LoVo (cell line): Measurements from ENCODE around the gene NCLN.
A peak's percentile ranks its signal among the peaks of the same experiment; 100 is the strongest.
"Not testable (repeated sequence)": the region's sequence is repeated elsewhere in the genome, so short reads cannot be mapped to it uniquely, and the experiment has no call there.

Experiments used
- DNase-seq: peaks from one replicate; pipeline ENCODE4 v3.0.0-alpha.2; 2016; ENCODE audit warnings: low spot score

Gene NCLN

DNA sequence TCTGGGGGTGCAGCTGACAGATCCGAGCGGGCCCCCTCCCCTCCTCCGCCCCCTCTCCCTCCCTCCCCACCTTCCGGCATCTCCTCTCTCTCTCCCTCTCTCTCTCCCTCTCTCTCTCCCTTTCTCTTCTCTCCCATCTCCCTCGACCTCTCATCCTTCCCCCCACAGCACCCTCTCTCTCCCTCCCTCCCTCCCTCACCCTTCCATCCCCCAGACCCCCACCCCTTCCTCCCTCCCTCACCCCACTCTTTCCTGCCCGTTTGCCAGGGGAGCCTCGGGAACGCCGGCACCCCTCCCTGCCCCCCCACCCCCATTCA, 39.4 kb downstream of the NCLN start:
- no peak for DNase-seq

DNA sequence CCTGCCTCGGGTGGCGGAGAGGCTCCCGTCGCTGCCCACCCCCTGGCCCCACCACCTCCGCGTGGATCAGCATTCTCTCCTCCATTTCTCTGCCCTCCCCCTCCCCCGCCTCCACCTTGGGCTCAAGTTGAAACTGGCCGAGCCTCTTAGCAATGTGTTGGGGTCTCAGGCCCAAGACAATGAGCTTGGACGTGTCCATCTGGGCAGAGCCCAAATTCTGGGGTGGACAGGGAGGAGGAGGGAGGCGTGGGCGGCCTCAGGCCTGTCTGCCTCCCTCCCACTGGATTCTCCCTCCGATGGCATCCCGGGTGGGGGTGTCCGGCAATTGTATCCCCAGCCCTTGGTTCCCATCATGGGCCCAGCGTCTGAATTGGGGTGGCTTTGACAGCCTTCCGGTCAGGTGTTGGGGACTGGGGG, 40.0 kb downstream of the NCLN start:
- DNase-seq = no peak

DNA sequence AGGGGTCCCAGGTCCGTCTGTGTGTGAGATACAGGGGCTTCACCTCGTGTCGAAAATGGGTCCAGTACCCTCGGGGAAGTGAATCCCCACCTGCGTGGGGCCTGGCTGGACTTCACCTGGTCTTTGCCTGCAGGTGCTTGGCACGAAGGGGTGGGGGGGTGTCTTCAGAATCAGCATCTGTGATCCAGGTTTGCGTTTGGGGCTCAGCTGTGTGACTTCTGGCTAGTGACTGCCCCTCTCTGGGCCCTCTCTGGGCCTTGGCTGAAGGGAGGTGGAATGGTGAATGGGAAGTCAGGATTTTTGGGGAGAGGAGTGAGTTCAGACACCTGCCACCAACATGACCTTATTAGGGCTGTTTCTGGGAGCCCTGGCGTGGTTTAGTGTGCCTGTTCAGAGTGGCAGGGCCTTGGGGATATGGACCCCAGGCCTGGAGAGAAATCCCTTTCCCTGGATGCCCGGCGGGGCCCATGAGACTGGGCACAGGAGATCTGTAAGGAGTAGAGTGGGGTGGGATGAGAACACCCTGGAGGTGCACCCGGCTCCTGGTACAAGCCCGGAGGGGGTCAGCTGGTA, 41.4 kb downstream of the NCLN start:
- DNase-seq = no peak

DNA sequence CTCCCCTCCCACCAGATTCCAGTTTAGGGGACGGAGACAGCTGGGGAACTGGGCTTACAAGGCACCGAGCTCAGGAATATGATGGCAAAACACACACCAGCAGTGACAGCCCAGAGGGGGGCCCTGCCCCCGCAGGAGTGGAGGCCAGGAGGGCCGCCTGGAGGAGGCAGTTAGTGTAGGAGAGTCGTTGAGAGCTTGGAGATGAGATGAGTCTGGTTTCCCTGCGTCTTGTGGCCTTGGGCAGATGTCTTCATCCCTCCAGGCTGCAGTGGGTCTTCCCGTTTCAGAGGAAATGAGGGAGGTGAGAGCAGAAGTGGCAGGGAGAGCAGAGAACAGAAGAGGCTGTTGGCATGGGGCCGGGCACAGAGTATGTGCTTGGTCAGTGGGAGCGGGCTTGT, 43.6 kb downstream of the NCLN start:
- DNase-seq = no peak

DNA sequence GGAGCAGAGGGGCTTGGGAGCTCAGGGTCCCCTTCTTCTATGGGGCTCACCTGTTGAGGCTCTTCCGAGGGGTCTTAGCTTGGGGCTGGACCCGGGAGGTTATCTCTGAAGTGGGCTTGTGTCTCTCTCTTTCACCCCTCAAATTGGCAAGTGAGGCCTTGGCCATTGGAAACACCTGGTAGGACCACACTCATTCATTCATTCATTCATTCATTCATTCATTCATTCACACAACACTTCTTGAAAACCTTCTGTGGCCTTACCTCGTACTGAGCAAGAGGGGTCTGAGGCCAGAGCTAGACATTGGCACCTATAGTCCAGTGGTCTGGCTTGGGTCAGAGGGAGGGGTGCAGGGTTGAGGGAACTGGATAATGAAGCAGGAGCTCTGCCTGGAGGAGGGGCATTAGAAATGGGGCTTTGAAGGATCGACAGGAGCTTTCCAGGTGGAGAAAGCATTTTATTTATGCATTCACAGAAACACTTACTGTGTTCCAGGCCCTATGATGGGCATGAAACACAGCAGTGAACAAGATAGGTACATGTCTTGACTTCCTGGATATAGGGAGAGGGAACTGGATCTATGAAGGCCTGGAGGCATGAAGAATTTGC, 44.3 kb downstream of the NCLN start:
- DNase-seq = no peak

DNA sequence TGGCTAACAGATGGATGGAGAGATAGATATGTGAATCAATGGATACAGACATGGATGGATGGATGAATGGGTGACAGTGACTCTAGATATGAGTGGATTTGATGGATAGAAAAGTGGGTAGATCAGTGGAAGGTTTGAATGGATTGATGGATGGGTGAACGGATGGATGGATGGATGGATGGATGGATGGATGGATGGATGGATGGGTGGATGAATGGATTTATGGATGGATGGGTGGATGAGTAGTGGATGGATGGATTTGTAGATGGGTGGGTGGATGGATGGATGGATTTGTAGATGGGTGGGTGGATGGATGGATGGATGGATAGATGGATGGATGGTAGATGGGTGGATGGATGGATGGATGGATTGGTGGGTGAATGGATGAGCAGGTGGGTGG, 45.6 kb downstream of the NCLN start:
- DNase-seq = no peak

DNA sequence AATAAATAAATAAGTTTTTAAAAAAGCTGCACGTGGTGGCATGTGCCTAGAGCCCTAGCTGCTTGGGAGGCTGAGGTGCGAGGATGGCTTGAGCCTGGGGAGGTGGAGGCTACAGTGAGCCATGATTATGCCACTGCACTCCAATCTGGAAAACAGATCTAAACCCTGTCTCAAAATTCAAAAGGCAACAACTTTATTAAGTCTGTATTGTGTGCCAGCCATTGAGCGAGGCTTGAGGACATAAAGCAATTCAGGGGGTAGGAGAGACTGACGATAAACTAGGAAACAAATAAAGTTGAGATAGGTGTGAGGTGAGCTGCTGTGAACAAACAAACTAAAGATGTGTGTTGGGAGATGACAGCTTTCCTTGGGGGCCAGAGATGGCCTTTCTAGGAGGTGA, 47.4 kb downstream of the NCLN start:
- no peak for DNase-seq

DNA sequence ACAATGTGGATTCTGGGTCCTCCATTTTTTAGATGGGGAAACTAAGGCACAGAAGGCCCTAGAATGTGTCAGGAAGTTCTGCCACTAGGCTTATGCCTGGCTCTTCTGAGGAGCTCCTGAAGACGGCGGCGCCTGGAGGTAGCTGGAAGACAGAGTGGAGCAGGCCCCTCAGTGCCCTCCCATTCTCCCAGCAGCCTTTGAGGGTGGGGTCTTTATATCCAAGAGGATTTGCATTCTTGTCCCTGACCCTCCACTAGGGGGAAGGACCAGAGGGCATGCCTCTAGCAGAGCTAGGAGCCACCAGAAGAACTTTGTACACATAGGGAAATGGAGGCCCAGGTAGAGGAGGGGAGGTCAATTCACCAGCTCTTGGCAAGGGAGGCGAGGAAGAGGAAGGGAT, 48.1 kb downstream of the NCLN start:
- DNase-seq = no peak

DNA sequence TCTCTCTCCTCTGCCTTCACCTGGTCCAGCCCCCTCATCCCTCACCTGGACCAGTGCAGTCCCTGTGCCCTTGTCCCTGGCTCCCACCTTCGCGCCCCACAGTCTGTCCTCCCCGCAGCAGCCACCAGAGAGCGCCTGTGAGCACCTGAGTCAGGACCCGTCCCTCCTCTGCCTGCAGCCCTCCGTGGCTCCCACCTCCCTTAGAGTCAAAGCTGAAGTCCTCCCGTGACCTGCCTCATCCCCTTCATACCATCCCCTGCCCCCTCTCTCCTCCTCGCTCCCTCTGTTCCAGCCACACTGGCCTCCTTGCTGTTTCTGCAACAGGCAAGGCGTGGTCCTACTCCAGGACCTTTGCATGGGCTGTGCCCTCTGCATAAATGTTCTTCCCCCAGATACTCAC, 49.1 kb downstream of the NCLN start:
- DNase-seq = no peak

DNA sequence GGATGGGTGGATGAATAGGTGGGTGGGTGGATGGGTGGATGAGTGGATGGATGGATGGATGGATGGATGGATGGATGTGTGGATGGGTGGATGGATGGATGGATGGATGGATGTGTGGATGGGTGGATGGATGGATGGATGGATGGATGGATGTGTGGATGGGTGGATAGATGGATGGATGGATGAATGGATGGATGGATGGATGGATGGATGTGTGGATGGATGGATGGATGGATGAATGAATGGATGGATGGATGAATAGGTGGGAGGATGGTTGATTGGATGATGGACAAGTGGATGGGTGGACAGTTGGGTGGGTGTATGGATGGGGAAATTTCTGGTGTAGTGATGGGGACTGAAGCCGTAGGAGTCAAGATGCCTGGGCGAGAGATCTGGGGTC, 49.9 kb downstream of the NCLN start:
- not testable (repeated sequence) for DNase-seq

DNA sequence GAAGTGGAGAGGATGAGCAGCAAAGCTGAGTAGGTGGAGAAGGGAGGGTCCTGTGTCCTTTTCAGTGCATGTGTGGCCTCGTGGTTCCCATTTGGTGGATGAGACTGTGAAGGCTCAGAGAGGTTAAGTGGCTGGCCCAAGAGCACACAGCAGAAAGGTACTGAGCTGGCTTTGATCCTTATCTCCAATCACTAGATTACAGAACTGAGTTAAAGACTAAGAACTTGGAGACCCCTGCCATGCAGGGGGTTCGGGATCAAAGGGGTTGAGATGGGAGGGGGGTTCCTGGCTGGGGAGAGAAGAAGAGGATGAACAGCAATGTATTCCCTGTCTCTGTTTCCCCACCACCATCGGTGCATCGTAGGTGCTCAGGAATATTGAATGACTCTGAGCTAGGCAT, 50.5 kb downstream of the NCLN start:
- no peak for DNase-seq

DNA sequence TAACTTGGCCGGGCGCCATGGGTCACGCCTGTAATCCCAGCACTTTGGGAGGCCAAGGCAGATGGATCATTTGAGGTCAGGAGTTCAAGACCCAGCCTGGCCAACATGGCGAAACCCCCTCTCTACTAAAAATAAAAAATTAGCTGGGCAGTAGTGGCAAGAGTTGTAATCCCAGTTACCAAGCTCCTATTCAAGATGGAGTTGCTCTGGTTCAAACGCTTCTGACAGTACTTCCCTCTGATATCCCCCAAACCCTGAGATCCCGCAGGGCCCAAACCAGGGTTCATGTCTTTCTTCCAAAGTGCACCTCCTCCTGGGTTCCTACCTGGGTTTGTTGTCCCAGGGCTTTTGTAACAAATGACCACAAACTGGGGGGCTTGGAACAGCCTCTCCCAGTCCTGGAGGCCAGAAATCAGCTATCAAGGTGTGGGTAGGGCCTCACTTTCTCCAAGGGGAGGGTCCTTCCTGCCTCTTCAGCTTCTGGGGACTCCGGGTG, 52.4 kb downstream of the NCLN start:
- no peak for DNase-seq

DNA sequence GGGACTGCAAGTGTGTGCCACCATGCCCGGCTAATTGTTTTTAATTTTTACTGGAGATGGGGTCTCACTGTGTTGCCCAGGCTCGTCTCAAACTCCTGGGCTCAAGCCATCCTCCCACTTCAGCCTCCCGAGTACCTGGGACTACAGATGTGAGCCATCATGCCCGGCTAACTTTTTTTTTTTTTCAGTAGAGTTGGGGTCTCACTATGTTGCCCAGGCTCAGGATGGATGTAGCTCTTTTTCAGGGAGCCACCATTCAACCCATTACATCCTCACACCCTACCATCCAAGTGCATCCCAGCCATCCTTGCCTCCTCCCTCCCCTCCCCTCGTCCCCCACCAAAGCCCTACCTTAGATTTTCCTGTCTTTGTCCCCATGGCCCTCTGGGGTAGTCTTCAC, 53.6 kb downstream of the NCLN start:
- no peak for DNase-seq

DNA sequence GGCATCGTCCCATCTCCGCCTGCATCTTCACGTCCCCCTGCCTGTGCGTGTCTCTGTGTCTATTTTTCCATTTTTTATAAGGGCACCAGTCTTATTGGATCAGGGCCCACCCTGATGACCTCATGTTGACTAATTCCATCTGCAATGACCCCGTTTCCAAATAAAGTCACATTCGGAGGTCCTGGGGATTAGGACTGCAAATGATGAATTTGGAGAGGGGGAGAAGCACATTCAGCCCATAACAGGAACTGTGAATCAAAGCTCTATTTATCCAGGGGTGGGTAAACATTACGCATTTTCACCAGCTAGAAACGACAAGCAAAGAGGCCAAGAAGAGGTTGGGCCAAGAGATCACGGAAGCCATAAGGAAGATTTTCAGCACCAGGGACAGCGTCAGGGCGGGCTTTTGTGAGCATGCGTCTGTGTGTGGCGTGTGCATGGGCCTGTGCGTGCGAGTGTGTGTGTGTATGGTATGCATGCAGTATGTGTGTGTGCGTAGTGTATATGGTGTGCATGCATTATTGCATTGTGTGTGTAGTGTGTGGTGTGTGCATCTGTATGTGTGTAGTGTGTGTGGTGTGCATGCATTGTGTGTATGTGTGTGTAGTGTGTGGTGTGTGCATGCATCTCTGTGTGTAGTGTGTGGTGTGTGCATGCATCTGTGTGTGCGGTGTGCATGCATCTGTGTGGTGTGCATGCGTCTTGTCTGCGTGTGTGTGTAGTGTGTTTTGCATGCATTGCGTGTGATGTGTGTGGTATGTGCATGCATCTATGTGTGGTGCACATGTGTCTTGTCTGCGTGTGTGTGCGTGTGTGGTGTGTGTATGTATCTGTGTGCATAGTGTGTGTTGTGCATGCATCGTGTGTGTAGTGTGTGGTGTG, 58.3 kb downstream of the NCLN start:
- peak; percentile 54 for DNase-seq

DNA sequence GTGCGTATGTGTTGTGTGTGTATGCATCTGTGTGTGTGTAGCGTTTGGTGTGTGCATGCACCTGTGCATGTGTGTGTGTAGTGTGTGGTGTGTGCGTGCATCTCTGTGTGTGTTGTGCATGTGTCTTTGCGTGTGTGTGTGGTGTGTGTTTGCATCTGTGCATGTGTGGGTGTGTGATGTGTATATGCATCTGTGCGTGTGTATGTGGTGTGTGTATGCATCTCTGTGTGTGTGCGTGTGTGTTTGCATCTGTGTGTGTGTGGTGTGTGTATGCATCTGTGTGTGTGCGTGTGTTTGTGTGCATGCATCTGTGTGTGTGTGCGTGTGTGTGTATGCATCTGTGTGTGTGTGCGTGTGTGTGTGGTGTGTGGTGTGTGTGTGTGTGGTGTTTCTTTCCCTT, 59.3 kb downstream of the NCLN start:
- DNase-seq = no peak

DNA sequence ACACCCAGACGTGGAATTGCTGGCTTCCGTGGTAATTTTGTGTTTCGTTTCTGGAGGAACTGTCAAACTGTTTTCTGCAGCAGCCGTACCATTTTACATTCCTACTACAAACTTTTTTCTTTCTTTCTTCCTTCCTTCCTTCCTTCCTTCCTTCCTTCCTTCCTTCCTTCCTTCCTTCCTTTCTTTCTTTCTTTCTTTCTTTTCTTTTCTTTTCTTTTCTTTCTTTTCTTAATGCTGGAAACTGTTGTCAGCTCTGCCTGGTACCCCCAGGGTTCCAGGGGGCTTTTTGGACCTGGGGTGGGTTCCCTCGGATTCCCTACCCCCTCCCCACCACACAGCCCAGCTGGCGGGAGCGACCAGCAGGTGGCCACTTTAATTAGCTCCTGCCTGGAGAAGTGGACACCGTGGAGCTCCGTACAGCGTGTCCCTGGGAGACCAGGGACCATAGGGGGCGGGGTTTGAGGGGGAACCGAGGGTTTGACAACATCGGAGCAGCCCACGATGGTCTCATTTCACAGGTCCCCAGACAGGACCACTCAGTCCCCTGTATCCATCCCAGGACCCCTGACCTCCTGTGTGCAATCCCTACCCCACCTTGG, 63.1 kb downstream of the NCLN start:
- DNase-seq = no peak

DNA sequence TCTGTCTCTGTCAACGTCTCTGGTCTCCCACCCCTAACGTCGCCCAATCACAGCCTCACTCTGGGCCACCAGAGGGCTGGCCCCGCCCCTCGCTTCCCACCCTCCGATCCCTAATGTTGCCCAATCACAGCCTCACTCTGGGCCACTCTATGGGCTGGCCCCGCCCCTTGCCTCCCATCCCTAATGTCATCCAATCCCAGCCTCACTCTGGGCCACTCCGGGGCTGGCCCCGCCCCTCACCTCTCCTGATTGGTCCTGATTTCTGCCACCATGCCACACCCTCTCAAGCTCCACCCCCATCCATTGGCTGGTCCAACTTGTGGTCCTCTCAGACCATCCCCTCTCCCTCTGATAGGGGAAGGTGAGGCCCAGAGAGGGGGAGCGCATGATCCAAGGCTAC, 63.7 kb downstream of the NCLN start:
- no peak for DNase-seq

DNA sequence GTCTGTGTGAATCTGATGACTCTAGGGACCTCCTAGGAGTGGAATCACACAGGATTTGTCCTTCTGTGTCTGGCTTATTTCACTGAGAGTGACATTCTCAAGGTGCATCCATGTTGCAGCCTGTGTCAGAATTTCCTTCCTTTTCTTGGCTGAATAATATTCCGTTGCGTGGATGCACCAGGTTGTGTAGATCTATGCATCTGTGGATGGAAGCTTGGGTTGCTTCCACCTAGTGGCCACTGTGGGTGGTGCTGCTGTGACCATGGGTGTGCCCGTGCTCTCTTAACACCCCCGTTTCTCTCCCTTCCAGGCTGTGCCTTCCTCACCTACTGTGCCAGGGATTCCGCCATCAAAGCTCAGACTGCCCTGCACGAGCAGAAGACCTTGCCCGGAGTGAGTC, 64.9 kb downstream of the NCLN start:
- peak; percentile 7 for DNase-seq

DNA sequence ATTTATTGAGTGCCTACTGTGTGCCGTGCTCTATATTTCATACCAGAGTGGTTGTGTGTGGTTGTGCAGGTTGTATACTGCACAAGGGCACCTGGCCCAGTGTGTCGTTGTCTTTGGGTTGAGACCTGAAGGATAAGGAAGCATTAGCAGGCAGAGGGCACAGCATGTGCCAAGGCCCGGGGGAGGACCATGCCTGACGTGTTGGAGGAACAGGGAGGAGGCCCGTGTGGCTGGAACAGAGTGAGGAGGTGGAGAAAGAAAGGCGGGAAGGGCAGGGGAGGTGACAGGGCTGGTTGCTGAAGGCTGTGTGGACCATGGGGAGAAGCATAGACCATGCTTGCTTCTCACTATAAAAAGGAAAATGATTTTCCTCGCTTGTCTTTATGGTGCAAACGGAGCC, 65.5 kb downstream of the NCLN start:
- DNase-seq = no peak

DNA sequence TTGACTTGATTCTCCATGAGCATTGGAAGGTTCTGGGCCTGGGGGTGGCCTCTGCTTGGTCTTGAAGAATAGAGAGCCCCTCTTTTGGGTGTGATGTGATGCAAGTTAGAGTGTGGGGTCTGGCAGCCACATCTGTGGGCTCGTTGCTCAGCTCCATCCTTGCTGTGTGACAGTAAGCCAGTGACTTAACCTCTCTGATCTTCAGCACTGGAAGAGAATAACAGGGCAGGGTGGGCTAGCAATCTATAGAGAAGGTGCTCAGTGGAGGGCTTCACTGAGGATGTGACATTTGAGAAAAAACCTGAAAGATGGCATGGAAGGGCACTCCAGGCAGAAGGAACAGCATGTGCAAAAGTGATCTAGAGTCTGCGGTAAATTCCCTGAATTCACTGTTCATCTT, 66.9 kb downstream of the NCLN start:
- no peak for DNase-seq

DNA sequence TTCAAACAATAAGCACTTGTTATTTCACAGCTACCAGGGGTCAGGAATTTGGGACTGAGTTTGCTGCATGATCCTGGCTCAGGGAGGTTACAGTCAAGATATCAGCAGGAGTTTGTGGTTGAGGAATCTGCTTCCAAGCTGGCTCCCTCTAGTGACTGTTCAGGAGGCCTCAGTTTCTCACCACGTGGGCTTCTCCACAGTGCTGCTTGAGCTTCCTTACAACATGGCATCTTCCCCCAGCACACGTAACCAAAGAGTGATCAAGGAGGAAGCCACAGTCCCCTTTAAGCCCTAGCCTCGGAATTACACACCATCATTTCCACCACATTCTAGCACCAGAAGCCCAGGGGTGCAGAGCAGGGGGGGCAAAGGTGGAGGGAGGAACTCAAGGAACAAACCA, 67.5 kb downstream of the NCLN start:
- DNase-seq = no peak

DNA sequence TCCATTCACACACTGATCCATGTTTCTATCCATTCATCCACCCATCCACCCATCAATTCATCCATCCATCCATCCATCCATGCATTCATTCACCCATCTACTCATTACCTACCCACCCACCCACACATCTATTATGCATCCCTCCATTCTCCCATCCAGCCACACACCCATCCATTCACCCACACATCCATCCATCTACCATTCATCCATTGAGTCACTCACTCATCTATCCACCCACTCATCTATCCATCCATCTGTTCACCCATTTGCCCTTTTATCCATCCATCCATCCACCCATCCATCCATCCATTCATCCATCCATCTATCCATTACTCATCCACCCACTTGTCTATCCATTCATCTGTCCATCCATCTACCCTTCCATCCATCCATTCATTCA, 68.8 kb downstream of the NCLN start:
- DNase-seq = no peak

DNA sequence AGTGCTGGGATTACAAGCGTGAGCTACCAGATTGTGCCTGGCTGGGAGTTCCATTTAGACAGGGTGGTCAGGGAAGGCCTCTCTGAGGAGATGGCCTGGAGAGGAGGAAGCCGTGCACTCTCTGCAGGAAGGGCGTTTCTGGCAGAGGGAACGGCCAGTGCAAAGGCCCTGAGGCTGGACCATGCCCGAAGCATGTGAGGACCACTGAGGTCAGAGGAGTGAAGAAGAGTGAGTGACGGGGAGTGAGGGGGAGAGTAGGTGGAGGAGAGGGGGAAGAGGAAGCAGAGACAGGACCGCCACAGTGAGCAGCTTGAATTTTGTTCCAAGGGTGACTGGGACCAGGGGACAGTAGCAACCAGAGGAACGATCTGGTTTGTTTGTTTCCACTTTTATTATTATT, 71.3 kb downstream of the NCLN start:
- no peak for DNase-seq
